Embryonic facial prominence (tissue), 1 donor: ENCODE measurements around the gene PPP1R1B.

Experiments used
- DNase-seq: peaks from one replicate; pipeline ENCODE4 v3.0.0-alpha.2; 2016; ENCODE audit errors: extremely low spot score

The PPP1R1B gene

DNA sequence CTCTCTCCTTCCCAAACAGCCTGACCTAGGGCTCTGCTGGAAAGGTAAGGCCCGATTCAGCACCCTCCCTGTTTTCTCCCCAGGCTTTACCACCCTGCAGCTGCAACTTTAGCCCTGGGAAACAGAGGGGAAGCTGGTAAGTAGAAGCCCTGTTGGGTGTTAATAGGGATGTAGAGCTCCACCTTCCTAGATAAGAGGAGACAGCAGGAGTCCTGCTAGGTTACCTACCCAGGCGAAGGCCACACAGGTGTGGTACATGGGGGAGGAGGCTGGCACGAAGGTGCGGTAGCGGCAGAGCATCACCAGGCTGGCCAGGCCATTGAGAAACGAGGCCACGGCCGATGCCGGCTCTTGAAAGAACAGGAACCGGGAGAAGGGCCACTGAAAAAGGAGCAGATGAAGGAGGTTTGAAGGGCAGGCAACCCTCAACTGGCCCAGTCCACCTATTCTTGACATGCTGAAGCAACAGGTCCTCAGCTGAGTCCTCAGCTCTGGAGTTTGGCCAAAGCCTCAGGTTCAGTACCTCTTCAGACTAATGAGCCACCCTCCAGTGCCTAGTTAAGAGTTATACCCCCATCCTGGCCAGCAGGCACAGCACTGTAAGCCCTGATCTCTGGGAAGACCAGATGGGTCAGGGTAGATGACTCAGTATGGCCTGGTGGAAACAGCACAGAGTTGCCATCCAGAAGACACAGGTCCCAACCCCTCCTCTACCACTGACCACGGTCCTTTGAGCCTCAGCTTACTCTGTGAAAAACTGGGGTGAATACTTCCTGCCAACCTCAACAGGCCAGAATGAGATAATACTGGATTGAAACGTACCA lies 57.8 kb downstream of the PPP1R1B start:
- no peak for DNase-seq
